Ishikawa (cell line): ENCODE measurements around the gene DENND4A.

Experiments
- REST ChIP-seq: IDR thresholded peaks from 2 replicates; pipeline ENCODE4 v1.6.1; 2012; ENCODE audit warnings: low read depth, mild to moderate bottlenecking
- TAF1 ChIP-seq: IDR thresholded peaks from 2 replicates; pipeline ENCODE4 v1.6.1; 2012; ENCODE audit warnings: low read depth, mild to moderate bottlenecking
- TCF12 ChIP-seq: IDR thresholded peaks from 2 replicates; pipeline ENCODE4 v1.6.1; 2012; ENCODE audit warnings: low read depth
- YY1 ChIP-seq: IDR thresholded peaks from 2 replicates; pipeline ENCODE4 v1.6.1; 2012; ENCODE audit warnings: low read depth

- TF ChIP-seq TAF1 (no peak), YY1 (no peak), REST (no peak), TCF12 (no peak)
Observed at GRCh38 chr15:65629548-65629947, 162.5 kb downstream of the DENND4A start.
